Lung (tissue), 12 donors: ENCODE data around the gene SMOC1. TPM values are rescaled to one million over a fixed set of nuclear protein-coding genes. Genes with fewer than 3 reads are reported as not detected.

Experiments
- ATAC-seq: fragments of 200-7000 bp; cut with Tn5 transposase; one replicate; pipeline ENCODE4 v1.9.1; 2020; ENCODE audit warnings: moderate number of reproducible peaks; ENCODE audit not compliant: insufficient read depth, low FRiP score
- DNase-seq, 3 donors: peaks; one replicate each; pipeline ENCODE4 v3.0.0-alpha.2; 2013 to 2017
- H3K27ac ChIP-seq, 2 donors: one replicate each; pipeline ENCODE4 v1.5.1; 2013; ENCODE audit warnings: mild to moderate bottlenecking in 2 of 2, moderate library complexity in 2 of 2, control low read depth in 1 of 2, inconsistent platforms in 1 of 2, low read depth in 1 of 2, low read length in 1 of 2
- H3K27me3 ChIP-seq, 3 donors: one replicate each; pipeline ENCODE4 v1.5.1; 2013; ENCODE audit warnings: low read length in 2 of 3; ENCODE audit not compliant: control insufficient read depth in 3 of 3, insufficient read depth in 3 of 3
- H3K36me3 ChIP-seq, 4 donors: one replicate each; pipeline ENCODE4 v1.5.1; 2013; ENCODE audit warnings: low read length in 4 of 4, mild to moderate bottlenecking in 1 of 4, moderate library complexity in 1 of 4; ENCODE audit not compliant: control insufficient read depth in 4 of 4, insufficient read depth in 4 of 4
- H3K4me1 ChIP-seq, 5 donors: one replicate each; pipeline ENCODE4 v1.5.1; 2013; ENCODE audit warnings: low read length in 5 of 5, mild to moderate bottlenecking in 2 of 5, moderate library complexity in 1 of 5; ENCODE audit not compliant: control insufficient read depth in 5 of 5, insufficient read depth in 5 of 5
- H3K4me3 ChIP-seq: one replicate; pipeline ENCODE4 v1.5.1; 2013; ENCODE audit warnings: mild to moderate bottlenecking, control low read depth, moderate library complexity
- H3K9ac ChIP-seq, 2 donors: one replicate each; pipeline ENCODE4 v1.5.1; 2013; ENCODE audit warnings: low read length in 2 of 2, control low read depth in 1 of 2; ENCODE audit not compliant: insufficient read depth in 1 of 2
- H3K9me3 ChIP-seq, 4 donors: one replicate each; pipeline ENCODE4 v1.5.1; 2013; ENCODE audit warnings: low read length in 3 of 4, mild to moderate bottlenecking in 1 of 4, moderate library complexity in 1 of 4; ENCODE audit not compliant: control insufficient read depth in 4 of 4, insufficient read depth in 3 of 4
- WGBS, 2 donors: extraction: QIAGEN DNeasy Blood & Tissue Kit; methylation state at CpG; one replicate each; pipeline ENCODE4 v1.1.7; 2013; 5-methylcytosine and 5-hydroxymethylcytosine counted together
- polyA plus RNA-seq, 2 donors: library from polyadenylated mRNA; stranded (reverse); fragments of 200-250 nt; gene quantifications; one replicate each; pipeline ENCODE4 v1.2.1, GENCODE V29; 2013
- total RNA-seq, 2 donors: library from RNA; depleted of rRNA in 1 of 2; stranded (reverse); fragments of >200 nt in 1 of 2; gene quantifications; one replicate each; pipeline ENCODE4 v1.2.1, GENCODE V29; 2014 to 2021
- TF ChIP-seq, protein P1 (sequence below): IDR thresholded peaks from 2 replicates; pipeline ENCODE4 v1.5.1; 2012; ENCODE audit warnings: mild to moderate bottlenecking; ENCODE audit errors: control extremely low read depth, extremely low read depth
- donor health status: control.
- donor health status: control.
- donor health status: Bipolar disorder and iron deficiency.
- donor health status: healthy.
- donor health status: DM: yes; HTN: yes; CAD: no.

The SMOC1 gene
- total and polyA plus RNA-seq, 4 donors: 0.52 to 1.9 (median 1.1) TPM

DNA sequence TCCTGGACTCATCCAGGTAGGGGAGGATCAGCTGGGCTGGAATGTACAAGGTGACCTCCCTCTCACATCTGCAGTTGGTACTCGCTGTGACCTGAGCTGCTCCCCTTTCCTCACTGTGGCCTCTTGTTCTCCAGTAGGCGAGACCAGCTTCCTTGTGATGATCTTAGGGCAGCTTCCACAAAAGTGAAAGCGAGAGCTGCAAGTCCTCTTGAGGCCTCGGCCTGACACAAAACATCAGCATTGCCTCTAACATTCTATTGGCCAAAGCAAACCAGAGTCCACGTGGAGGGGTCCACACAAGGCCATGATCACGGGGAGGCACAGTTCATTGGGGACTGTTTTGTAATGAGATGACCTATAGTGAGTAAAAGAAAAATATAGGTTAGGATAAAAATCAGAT is 127.5 kb downstream of the SMOC1 start:
- no peak for ATAC-seq

DNA sequence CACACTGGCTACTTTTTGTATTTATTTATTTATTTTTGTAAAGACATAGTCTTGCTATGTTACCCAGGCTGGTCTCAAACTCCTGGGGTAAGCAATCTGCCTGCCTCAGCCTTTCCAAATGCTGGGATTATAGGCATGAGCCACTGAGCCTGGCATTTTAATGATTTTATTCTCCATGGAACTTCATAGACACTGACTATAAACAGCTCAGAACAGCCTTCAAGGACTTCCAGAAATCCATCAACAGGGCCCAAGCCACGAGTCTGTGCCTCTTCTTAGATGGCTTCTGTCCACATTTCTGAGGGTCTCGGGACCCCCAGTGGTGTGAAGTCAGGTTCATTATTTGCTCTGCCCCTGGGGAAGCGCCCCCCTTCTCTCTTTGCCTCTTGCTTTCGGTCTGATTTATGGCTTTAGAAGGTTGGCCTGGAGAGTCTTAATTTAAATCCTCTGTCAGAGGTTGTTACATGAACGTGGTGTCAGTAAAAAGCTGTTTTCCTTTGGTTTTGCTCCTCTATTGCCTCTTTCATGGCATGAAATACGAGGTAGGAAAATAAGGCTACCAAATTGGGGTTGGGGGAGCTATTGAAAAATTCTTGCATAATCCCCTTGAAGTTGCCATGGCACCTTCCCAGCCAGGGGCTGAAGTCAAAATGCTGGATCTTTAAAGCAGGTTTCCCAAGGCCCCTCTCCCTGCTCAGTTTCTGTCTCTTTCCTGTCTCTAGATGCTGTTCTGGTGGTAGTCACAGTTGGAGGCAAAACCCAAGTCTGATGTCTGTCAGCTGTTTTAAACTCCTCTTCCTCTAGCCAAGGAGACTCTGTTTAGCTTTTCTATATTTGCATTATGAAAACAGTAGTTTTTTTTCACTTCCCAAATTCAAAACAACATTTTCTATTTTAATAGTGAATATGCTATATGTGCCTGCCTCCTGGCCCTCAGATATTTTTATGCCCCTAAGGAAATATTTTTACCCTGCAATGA is 129.4 kb downstream of the SMOC1 start:
- Histone ChIP-seq H3K36me3 (no peaks in the 10 kb centered on the region), H3K27ac (no peak overlapping the region), H3K4me1 (no peaks in the 10 kb centered on the region), H3K9ac (no peak overlapping the region), H3K4me3 (no peak overlapping the region), H3K9me3 (no peaks in the 10 kb centered on the region), H3K27me3 (peaks cover 0 to 2% (median 0%) of the 10 kb centered on the region in 3 donors)
- DNase-seq (peak in 1 of 3 donors; percentile 32), ATAC-seq (no peak)
- TF ChIP-seq, protein P1, sequence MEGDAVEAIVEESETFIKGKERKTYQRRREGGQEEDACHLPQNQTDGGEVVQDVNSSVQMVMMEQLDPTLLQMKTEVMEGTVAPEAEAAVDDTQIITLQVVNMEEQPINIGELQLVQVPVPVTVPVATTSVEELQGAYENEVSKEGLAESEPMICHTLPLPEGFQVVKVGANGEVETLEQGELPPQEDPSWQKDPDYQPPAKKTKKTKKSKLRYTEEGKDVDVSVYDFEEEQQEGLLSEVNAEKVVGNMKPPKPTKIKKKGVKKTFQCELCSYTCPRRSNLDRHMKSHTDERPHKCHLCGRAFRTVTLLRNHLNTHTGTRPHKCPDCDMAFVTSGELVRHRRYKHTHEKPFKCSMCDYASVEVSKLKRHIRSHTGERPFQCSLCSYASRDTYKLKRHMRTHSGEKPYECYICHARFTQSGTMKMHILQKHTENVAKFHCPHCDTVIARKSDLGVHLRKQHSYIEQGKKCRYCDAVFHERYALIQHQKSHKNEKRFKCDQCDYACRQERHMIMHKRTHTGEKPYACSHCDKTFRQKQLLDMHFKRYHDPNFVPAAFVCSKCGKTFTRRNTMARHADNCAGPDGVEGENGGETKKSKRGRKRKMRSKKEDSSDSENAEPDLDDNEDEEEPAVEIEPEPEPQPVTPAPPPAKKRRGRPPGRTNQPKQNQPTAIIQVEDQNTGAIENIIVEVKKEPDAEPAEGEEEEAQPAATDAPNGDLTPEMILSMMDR: no peak
- WGBS, 2 donors: 52 to 60% methylated on average over 6 of the region's 6 CpGs

More for the DNA sequence above, 127.5 kb downstream of the SMOC1 start:
- H3K9me3 ChIP-seq: no peaks in the 10 kb centered on the region
- H3K27ac ChIP-seq: no peak overlapping the region
- H3K27me3 ChIP-seq: no peaks in the 10 kb centered on the region
- WGBS, 2 donors: 82 to 85% methylated on average over 6 of the region's 6 CpGs
- TF ChIP-seq, protein P1: no peak
- no peak overlapping the region for H3K9ac ChIP-seq
- DNase-seq: no peak
- no peak overlapping the region for H3K4me3 ChIP-seq
- H3K36me3 ChIP-seq: no peaks in the 10 kb centered on the region
- H3K4me1 ChIP-seq: no peaks in the 10 kb centered on the region

DNA sequence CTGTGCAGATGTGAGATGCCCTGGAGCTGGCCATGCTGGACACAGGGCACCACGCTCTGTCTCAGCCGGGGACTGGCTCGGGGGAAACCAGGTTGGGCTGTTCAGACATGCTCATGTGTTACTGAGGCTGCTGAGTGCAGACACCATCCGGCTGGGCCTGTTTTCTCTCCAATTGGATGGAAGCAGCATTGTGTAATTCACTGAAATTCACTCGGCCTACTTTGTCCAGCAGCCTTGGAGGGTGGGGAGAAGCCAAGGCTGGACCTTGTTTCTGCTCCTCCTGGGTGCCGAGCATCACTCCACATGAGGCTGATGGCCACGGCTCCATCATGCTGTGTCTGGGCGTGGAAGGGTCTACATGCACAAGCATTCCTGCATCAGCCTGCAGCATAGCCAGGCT is 130.7 kb downstream of the SMOC1 start:
- Histone ChIP-seq H3K27me3 (peaks cover 0 to 5% (median 2%) of the 10 kb centered on the region in 3 donors), H3K4me1 (no peaks in the 10 kb centered on the region), H3K27ac (no peak overlapping the region), H3K9ac (no peak overlapping the region), H3K9me3 (no peaks in the 10 kb centered on the region), H3K4me3 (no peak overlapping the region), H3K36me3 (no peaks in the 10 kb centered on the region)
- 68 to 73% methylated on average over 8 of the region's 8 CpGs for WGBS, 2 donors
- TF ChIP-seq, protein P1: no peak
- DNase-seq (peak in 1 of 3 donors; percentile 13), ATAC-seq (no peak)
